Natural killer cell (primary cell): ENCODE data around the gene ACAT2. TPM values are rescaled to one million over a fixed set of nuclear protein-coding genes. Genes with fewer than 3 reads are reported as not detected.
A peak's percentile ranks its signal among the peaks of the same experiment; 100 is the strongest.

Source experiments
- ATAC-seq, 3 donors: fragments of 150-1000 bp in 2 of 3; fragments of 200-7000 bp in 1 of 3; cut with Tn5 transposase; 1 replicate in 1 of 3; 2 replicates in 2 of 3; pipeline ENCODE4 v1.10.0; 2021; ENCODE audit warnings: mild to moderate bottlenecking in 2 of 3, moderate library complexity in 2 of 3
- DNase-seq, 2 donors: peaks; one replicate each; pipeline versions ENCODE4 v3.0.0 to v3.0.0-alpha.2; 2013 to 2021; ENCODE audit warnings: mixed read lengths in 1 of 2
- H3K27ac ChIP-seq: one replicate; pipeline ENCODE4 v1.5.1; 2013; ENCODE audit warnings: mild to moderate bottlenecking, low read length
- H3K27me3 ChIP-seq: one replicate; pipeline ENCODE4 v1.6.1; 2013; ENCODE audit warnings: low read length; ENCODE audit not compliant: control insufficient read depth, insufficient read depth
- H3K36me3 ChIP-seq: one replicate; pipeline ENCODE4 v1.6.1; 2013; ENCODE audit warnings: low read length; ENCODE audit not compliant: control insufficient read depth, insufficient read depth
- H3K4me1 ChIP-seq: one replicate; pipeline ENCODE4 v1.6.1; 2013; ENCODE audit warnings: low read length; ENCODE audit not compliant: control insufficient read depth, insufficient read depth
- H3K4me3 ChIP-seq: one replicate; pipeline ENCODE4 v1.5.1; 2013; ENCODE audit warnings: low read length
- H3K9me3 ChIP-seq: one replicate; pipeline ENCODE4 v1.6.1; 2013; ENCODE audit warnings: low read length; ENCODE audit not compliant: control insufficient read depth, insufficient read depth
- H3K27ac Mint-ChIP-seq, 2 donors: one replicate each; pipeline ENCODE4 v1.8.0; 2022; ENCODE audit warnings: mild to moderate bottlenecking in 2 of 2, mixed read lengths in 2 of 2, moderate library complexity in 1 of 2
- H3K27me3 Mint-ChIP-seq, 2 donors: one replicate each; pipeline ENCODE4 v1.8.0; 2022; ENCODE audit warnings: low read depth in 2 of 2, mixed read lengths in 2 of 2
- H3K36me3 Mint-ChIP-seq: one replicate; pipeline ENCODE4 v1.8.0; 2022; ENCODE audit warnings: mixed read lengths
- H3K4me1 Mint-ChIP-seq, 2 donors: one replicate each; pipeline ENCODE4 v1.8.0; 2022; ENCODE audit warnings: mixed read lengths in 2 of 2
- H3K4me3 Mint-ChIP-seq: one replicate; pipeline ENCODE4 v1.8.0; 2022; ENCODE audit warnings: mild to moderate bottlenecking, moderate library complexity, mixed read lengths
- H3K9me3 Mint-ChIP-seq, 2 donors: one replicate each; pipeline ENCODE4 v1.8.0; 2022; ENCODE audit warnings: mixed read lengths in 2 of 2
- WGBS: methylation state at CpG from one replicate; pipeline ENCODE4 v1.1.7; 2013; ENCODE audit warnings: missing lambda C conversion rate; ENCODE audit not compliant: insufficient coverage; 5-methylcytosine and 5-hydroxymethylcytosine counted together
- intact Hi-C: fragments of 100-400 bp; cut with micrococcal nuclease; formaldehyde crosslinking; loops from one replicate; pipeline ENCODE4 v1.14.2; 2022
- total RNA-seq, 4 donors: library from RNA; stranded (reverse); fragments of 120-200 nt in 1 of 4; gene quantifications; one replicate each; pipeline versions ENCODE4 v1.2.3 to v1.2.4, GENCODE V29; 2013 to 2022
- TF ChIP-seq, protein P1 (sequence below): fragments of 200-600 bp; IDR thresholded peaks from one replicate; pipeline ENCODE4 v1.8.0; 2022; ENCODE audit warnings: antibody characterized with exemption

Gene ACAT2
- total RNA-seq, 3 donors from 2014 or later (not counting 1 experiment from before 2014, with no cell fraction given) = 21.7 to 31.7 (median 26.5) TPM

DNA sequence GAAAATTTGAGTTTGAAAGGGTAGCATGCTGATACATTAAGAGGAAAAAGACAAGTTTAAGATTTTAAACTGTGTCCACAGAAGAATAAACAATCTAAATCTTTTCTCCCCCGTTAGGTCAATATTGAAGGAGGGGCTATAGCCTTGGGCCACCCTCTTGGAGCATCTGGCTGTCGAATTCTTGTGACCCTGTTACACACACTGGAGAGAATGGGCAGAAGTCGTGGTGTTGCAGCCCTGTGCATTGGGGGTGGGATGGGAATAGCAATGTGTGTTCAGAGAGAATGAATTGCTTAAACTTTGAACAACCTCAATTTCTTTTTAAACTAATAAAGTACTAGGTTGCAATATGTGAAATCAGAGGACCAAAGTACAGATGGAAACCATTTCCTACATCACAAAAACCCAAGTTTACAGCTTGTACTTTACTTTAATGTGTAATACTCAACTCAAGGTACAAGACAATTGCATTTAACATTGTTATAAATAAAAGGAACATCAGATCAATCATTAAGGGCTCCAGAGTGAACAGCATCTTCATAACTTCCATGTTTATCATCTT is 16.8 kb downstream of the ACAT2 start:
- no peaks in the 10 kb centered on the region for H3K9me3 Mint-ChIP-seq
- peaks cover 69% of the 10 kb centered on the region for H3K36me3 ChIP-seq
- ATAC-seq (no peak), DNase-seq (no peak)
- TF ChIP-seq, protein P1, sequence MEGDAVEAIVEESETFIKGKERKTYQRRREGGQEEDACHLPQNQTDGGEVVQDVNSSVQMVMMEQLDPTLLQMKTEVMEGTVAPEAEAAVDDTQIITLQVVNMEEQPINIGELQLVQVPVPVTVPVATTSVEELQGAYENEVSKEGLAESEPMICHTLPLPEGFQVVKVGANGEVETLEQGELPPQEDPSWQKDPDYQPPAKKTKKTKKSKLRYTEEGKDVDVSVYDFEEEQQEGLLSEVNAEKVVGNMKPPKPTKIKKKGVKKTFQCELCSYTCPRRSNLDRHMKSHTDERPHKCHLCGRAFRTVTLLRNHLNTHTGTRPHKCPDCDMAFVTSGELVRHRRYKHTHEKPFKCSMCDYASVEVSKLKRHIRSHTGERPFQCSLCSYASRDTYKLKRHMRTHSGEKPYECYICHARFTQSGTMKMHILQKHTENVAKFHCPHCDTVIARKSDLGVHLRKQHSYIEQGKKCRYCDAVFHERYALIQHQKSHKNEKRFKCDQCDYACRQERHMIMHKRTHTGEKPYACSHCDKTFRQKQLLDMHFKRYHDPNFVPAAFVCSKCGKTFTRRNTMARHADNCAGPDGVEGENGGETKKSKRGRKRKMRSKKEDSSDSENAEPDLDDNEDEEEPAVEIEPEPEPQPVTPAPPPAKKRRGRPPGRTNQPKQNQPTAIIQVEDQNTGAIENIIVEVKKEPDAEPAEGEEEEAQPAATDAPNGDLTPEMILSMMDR = no peak
- H3K36me3 Mint-ChIP-seq = peaks cover 35% of the 10 kb centered on the region
- intact Hi-C loops = no loop called here
- no peak overlapping the region for H3K27ac ChIP-seq
- no peaks in the 10 kb centered on the region for H3K4me1 ChIP-seq
- no peak overlapping the region for H3K4me3 ChIP-seq
- H3K27me3 Mint-ChIP-seq = no peaks in the 10 kb centered on the region
- WGBS = 97% methylated on average over 3 of the region's 3 CpGs
- peak overlapping the region; percentile 50 to 62 for H3K27ac Mint-ChIP-seq
- H3K4me1 Mint-ChIP-seq = peaks cover 14 to 15% of the 10 kb centered on the region in 2 donors
- no peaks in the 10 kb centered on the region for H3K27me3 ChIP-seq
- H3K9me3 ChIP-seq = no peaks in the 10 kb centered on the region
- no peak overlapping the region for H3K4me3 Mint-ChIP-seq

DNA sequence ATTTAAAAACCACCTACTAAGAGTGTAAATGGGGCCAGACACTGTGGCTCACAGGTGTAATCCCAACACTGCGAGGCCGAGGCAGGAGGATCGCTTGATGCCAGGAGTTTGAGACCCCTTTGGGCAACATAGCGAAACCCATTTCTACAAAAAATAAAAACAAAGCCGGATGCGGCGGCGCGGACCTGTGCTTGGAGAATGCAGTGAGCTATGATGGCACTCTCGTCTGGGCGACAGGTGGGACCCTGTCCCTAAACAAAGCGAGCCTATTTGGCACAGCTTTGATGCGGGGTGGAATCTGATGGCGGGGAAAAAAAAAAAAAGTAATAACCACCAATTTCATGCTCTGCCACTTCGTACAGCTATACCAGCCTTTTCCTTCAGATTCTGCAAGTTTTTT is 26.4 kb downstream of the ACAT2 start:
- H3K27ac ChIP-seq = peak overlapping the region; percentile 90
- H3K27me3 ChIP-seq = no peaks in the 10 kb centered on the region
- intact Hi-C loops = loop anchor here (5.0 kb wide), 1 partner anchor 46 kb away; no protein-coding TSS in a partner anchor
- Mint-ChIP-seq H3K27ac (peak overlapping the region; percentile 95 to 98), H3K36me3 (peaks cover 7% of the 10 kb centered on the region), H3K27me3 (no peaks in the 10 kb centered on the region), H3K4me1 (peaks cover 50 to 57% of the 10 kb centered on the region in 2 donors), H3K4me3 (peak overlapping the region; percentile 99), H3K9me3 (no peaks in the 10 kb centered on the region)
- TF ChIP-seq, protein P1 = no peak
- 56% methylated on average over 12 of the region's 15 CpGs for WGBS
- H3K4me1 ChIP-seq = peaks cover 25% of the 10 kb centered on the region
- peaks cover 50% of the 10 kb centered on the region for H3K36me3 ChIP-seq
- DNase-seq = peak in 1 of 2 donors; percentile 34
- no peak for ATAC-seq
- peak overlapping the region; percentile 72 for H3K4me3 ChIP-seq
- H3K9me3 ChIP-seq = no peaks in the 10 kb centered on the region

DNA sequence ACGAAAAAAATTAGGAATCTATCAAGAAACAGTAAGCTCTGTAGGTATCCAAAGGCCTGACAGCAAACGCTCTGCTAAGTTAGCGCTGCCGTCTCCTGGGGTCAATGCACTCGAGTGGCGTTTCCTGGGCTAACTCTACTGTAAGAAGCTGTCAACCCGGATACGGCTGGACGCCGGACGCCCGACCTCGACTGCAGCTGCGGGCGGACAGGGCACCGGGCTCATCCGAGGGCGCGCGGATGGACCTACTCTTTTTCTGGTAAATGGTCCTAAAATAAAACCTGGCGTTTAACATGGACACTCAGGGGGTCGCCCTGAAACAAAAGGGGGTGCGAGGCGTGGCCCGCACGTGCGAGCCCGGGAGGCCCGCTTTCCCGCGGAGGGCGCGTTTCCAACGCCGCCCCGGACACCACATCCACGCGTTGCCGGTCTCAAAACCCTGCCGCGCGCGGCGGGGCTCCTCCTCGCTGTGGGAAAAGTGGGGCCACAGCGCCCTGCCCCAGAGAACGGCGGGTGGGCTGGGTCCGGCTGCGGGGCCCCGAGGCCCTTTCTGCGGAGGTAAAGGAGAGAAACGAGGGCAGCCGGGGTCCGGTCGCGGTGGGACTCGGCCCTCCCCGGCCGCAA is 27.0 kb downstream of the ACAT2 start:
- H3K27ac Mint-ChIP-seq = peak overlapping the region; percentile 95 to 98
- peak overlapping the region; percentile 90 for H3K27ac ChIP-seq
- H3K27me3 ChIP-seq = no peaks in the 10 kb centered on the region
- H3K4me3 ChIP-seq = peak overlapping the region; percentile 72
- DNase-seq (peak; percentile 34 to 49), ATAC-seq (no peak)
- H3K4me1 ChIP-seq = peaks cover 25% of the 10 kb centered on the region
- peaks cover 50 to 57% of the 10 kb centered on the region in 2 donors for H3K4me1 Mint-ChIP-seq
- TF ChIP-seq, protein P1 = no peak
- peaks cover 46% of the 10 kb centered on the region for H3K36me3 ChIP-seq
- intact Hi-C loops = loop anchor here (1.0 to 5.0 kb wide), 3 partner anchors 27 to 96 kb away; partner anchors contain the start of genes ACAT2 and SOD2
- no peaks in the 10 kb centered on the region for H3K27me3 Mint-ChIP-seq
- H3K36me3 Mint-ChIP-seq = peaks cover 7% of the 10 kb centered on the region
- no peaks in the 10 kb centered on the region for H3K9me3 Mint-ChIP-seq
- peak overlapping the region; percentile 99 for H3K4me3 Mint-ChIP-seq
- WGBS = under 1% methylated on average over 60 of the region's 60 CpGs
- no peaks in the 10 kb centered on the region for H3K9me3 ChIP-seq
